GM21526 (cell line): ENCODE data around the gene FH.

Experiments
- ATAC-seq: cut with Tn5 transposase; IDR thresholded peaks from one replicate; pipeline ENCODE4 v1.9.1; 2021; ENCODE audit warnings: moderate library complexity; ENCODE audit not compliant: unreplicated experiment, low FRiP score

FH gene

GRCh38 chr1:241519308-241520079 is at the start of gene FH:
FH (minus strand) TSS chr1:241519755; CDS start chr1:241519722, 33 bp downstream.
- peak; percentile 96 for ATAC-seq

DNA sequence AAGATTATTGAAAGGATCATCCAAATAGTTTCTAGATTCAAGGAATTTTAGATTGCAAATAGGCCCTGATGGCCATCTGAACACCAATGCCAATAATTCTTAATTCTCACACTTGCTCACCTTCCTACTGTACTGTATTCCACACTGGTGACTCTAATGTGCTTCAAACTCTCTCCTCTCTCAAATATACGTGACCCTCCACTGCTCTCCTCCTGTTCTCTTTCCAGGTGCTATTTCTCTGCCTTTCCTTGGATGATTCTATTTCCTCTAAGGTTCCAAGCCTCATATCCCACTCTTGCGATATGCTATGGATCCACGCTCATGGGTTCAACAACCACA is 41.3 kb upstream of the FH start:
- no peak for ATAC-seq

GRCh38 chr1:241560146-241560848 is 40.7 kb upstream of the FH start:
- ATAC-seq, result no peak

DNA sequence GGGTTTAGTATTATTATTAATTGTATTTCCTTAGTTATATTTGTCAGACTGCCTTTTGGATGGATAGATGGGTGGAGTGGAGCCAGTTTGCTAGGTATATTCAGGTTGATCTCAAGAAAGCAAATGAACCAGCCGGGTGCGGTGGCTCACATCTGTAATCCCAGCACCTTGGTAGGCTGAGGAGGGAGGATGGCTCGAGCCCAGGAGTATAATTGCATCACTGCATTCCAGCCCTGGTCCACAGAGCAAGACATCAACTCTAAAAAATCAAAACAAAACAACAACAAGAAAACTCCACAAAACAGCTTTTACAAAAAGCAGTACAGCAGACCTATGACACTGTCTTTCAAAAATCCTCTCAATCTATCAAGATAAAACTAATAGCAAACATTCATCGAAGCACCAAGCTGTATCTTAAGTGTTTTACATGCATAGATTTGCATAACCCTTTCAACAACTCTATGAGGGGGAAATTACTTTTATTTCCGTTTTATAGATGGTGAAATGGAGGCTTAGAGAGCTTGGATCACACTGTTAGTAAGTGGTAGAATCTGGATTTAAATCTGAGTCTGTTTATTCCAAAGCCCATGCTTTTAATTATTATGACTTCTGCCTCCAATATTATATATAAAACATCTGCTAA is 38.1 kb upstream of the FH start:
- ATAC-seq, result no peak

DNA sequence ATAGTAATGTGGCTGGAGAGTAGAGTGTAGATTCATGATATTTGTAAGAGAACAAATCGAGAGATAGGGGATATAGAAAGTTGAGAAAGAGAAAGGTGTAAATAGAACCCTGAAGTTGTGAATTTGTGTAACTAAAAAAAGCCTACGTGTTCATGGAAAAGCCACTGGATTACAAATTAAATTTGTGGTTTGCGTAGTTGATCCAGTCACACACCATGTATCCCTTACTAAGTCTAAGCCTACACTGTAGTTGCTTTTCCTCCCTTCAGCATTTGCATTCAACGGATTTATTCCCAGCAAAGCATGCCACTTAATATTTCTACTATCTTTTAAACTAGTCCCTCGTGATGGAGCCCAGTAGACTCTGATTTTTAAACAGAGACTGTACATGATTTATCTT is 37.5 kb upstream of the FH start:
- no peak for ATAC-seq

- ATAC-seq, result no peak
Measured at GRCh38 chr1:241555526-241555925, 36.0 kb upstream of the FH start.

DNA sequence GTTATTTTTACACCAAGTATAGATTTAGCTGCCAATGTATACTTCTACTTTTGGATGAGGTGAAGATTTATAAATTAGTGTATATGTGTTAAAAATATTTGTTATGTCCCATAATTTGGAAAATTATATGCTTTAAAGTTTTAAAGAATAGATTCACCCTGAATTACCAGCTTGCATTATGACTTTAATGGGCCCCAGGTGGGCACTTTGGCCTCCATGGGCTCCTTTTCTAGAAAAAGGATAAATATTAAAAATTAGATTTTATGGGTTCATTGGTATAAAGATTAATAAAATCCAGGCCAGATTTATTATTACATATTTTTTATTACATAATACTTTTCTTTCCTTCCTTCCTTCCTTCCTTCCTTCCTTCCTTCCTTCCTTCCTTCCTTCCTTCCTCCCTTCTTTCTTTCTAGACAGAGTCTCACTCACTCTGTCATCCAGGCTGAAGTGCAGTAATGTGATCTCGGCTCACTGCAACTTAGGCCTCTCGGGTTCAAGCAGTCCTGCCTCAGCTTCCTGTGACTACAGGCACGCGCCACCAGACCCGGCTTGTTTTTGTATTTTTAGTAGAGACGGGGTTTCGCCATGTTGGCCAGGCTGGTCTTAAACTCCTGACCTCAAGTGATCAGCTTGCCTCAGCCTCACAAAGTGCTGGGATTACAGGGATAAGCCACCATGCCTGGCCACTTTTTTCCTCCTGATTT is 34.5 kb upstream of the FH start:
- ATAC-seq, result no peak

DNA sequence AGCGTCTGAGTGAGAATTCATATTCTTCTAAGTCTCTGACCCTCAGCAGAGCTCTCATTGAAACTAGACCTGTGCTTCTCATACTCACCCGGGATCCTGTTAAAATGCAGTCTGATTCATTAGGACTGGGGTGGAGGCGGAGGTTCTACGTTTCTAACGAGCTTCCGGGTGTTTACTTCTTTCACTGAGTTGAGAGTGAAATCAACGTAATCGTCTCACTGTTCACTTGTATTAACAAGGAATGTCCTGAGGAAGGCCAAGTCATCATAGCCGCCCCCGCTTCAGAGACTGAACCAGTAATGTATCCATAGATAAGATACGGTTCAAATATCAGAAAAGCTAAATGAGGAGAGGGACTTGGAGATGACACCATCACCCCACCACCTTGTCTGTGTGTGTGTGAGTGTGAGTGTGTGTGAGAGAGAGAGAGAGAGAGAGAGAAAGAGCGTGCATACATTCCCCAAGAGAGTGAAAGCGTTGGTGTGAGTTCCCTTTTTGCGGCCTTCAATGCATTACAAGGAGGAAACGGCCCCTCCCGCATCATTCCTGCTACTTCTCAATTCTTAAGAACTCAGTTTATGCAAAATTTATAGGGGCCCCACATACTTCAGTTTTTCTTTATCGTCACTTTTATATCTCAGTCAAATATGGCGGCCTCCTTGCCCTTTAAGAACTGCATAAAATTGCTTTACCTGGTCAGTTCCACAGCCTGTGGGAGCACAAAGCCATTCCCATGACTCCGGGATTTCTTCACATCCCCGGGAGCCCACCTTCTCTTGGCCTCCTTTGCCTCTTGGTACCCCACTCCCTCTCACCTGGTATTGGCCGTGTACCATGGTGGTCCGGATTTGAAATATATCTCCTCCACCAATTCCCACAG is 32.4 kb upstream of the FH start:
- peak; percentile 86 for ATAC-seq

DNA sequence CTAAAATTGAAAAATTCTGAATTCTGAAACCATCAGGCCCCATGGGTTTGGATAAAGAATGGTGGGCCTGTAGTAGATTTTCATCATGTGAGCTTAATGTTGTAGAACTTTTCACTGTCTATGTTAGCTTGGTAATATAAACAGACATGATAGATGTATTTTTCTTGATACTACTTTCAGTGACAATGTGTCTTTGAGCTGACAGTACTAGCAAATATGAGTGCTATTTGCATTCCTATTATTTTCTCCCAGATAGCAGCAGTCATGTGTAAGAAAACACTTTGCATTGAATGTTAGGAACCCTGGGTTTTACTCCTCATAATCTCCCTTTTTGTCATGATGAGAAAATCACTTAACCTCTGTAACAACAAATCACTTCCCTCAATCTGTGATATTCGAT is 30.8 kb upstream of the FH start:
- ATAC-seq, result no peak

GRCh38 chr1:241548008-241548407 is 28.5 kb upstream of the FH start:
- no peak for ATAC-seq

- no peak for ATAC-seq
Measured at GRCh38 chr1:241542199-241542907, 22.8 kb upstream of the FH start.

DNA sequence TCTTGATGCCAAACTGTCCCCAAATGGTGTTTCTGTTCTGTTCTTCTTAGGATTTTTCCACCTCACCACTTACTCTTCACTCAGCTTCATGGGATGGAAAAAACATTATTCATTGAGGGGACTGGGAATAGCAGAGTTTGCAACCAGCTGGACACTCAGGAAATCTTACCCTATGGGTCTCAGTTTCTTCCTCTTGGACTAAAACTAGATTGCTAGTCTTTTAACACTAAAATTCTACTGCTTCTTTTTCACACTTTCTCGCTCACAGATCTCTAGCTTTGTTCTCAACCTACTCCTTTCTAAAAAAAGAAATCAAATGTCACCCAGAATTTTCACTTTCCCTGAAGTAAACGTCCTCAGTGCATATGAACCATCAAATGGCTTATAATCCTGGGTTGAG is 17.4 kb upstream of the FH start:
- no peak for ATAC-seq

DNA sequence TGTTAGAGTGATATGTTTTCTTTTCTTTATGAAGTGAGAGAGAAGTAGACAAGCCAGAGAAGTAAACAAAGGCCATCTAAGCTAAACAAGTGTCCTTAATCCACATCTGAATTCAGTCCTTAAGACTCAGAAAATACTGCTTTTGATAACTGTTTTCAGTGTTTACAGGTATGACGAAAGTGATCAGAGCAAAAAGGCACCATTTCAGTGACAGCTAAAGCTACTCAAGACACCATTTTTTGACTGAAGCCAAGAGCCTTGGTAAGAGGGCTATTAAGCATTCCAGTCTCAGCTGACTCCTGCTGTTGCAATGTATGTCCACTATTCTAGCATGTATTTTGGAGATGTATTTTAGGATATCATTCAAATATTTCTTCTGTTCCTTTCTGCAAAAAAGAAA is 16.7 kb upstream of the FH start:
- ATAC-seq, result no peak

DNA sequence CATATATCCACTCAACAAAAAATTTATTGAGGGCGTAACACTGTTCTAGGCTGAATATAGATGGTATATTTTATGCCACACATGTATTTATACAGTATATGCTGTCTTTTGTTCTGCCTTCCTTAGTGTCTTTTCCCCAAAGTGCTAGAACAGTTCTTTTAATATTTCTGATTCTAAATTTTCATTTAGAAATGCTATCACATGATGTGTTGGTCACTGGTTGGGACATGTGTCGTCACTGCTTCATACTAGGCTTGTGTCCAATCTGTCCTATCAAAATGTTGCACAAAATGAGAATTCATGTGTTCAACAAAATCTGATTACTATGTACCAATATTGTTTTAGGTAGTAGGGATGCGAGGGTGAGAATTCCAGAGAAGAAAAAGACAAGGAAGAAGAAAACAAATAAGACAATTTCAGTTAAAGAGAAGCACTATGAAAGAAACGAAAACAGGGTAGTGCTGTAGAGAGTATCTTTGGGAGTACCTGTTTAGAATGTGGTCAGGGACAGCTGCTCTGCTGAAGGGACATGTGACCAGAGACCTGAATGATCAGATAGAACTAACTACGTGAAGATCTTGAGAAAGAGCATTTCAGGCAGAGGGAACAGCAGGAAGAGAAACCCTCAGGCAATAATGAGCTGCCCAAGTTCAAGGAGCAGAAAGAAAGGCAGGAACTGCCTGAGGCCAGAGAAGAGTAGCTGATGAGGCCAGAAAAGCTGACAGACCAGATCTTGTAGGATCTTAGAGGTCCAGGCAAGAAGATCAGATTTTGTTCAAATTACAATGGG is 14.0 kb upstream of the FH start:
- peak; percentile 39 for ATAC-seq

GRCh38 chr1:241532864-241533263 is 13.3 kb upstream of the FH start:
- peak; percentile 59 for ATAC-seq

GRCh38 chr1:241532162-241532531 is 12.6 kb upstream of the FH start, which contains the start of gene KMO:
KMO (plus strand) TSS chr1:241532378; CDS start chr1:241532445, 67 bp downstream.
- peak; percentile 36 for ATAC-seq

GRCh38 chr1:241531195-241532161 is 11.9 kb upstream of the FH start:
- peak; percentile 64 for ATAC-seq

DNA sequence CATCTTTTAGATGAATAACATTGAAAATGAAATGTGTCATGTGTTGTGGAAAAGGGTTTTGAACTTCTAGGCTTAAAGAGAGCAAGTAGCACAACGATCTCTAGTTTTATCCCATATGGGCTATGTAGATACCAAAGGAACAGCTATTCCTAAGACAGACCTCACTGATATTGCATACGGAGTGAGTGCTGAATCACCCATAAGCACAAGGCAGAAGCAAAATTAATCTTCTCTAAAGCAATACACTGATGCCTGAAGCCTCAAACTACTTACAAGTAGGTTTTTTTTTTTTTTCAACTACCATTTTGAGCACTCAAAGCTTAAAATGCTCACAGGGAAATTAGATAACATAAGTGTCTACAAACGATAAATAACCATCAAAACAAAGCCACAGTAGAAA is 7.6 kb upstream of the FH start:
- ATAC-seq, result no peak
